Calu3 (cell line): ENCODE results near the gene GSK3B. TPM values are rescaled to one million over a fixed set of nuclear protein-coding genes. Genes with fewer than 3 reads are reported as not detected.

ENCODE experiments used
- BruUV-seq: library from RNA; stranded (reverse); fragments of 400-500 nt; replicated peaks from 2 replicates; lab custom pipeline; 2021; lab: Mats Ljungman, UMichigan
- CTCF ChIA-PET: fragments of 300-600 bp; sonication (Branson Sonifier 250); formaldehyde crosslinking; loops from one replicate; lab custom pipeline; 2022; ENCODE audit warnings: antibody characterized with exemption; lab: Charles Lee
- DNase-seq: peaks from one replicate; pipeline ENCODE4 v3.0.0; 2022
- H3K27ac Mint-ChIP-seq: one replicate; pipeline ENCODE4 v1.8.0; 2022; ENCODE audit warnings: mixed read lengths; ENCODE audit not compliant: unreplicated experiment
- H3K27me3 Mint-ChIP-seq: one replicate; pipeline ENCODE4 v1.8.0; 2022; ENCODE audit warnings: mixed read lengths; ENCODE audit not compliant: unreplicated experiment
- H3K36me3 Mint-ChIP-seq: one replicate; pipeline ENCODE4 v1.8.0; 2022; ENCODE audit warnings: mild to moderate bottlenecking, moderate library complexity, mixed read lengths; ENCODE audit not compliant: insufficient read depth, unreplicated experiment
- H3K4me1 Mint-ChIP-seq: one replicate; pipeline ENCODE4 v1.8.0; 2022; ENCODE audit warnings: mild to moderate bottlenecking, low read depth, mixed read lengths; ENCODE audit not compliant: unreplicated experiment
- H3K4me3 Mint-ChIP-seq: one replicate; pipeline ENCODE4 v1.8.0; 2022; ENCODE audit warnings: mild to moderate bottlenecking, low read depth, moderate library complexity, mixed read lengths; ENCODE audit not compliant: unreplicated experiment
- H3K9me3 Mint-ChIP-seq: one replicate; pipeline ENCODE4 v1.8.0; 2022; ENCODE audit warnings: low read depth, mixed read lengths; ENCODE audit not compliant: unreplicated experiment
- intact Hi-C: fragments of 100-400 bp; cut with micrococcal nuclease; formaldehyde crosslinking; loops from one replicate; pipeline ENCODE4 v1.10.0; 2022; ENCODE audit not compliant: unreplicated experiment
- total RNA-seq: library from RNA; stranded (reverse); gene quantifications from 2 replicates; pipeline ENCODE4 v1.2.3, GENCODE V29; 2022
- TF ChIP-seq, protein P1 (sequence below): fragments of 200-600 bp; IDR thresholded peaks from one replicate; pipeline ENCODE4 v1.8.0; 2022; ENCODE audit warnings: antibody characterized with exemption; ENCODE audit not compliant: unreplicated experiment

Gene GSK3B
- total RNA-seq, 1 experiment from 2014 or later, result 48.6 TPM

DNA sequence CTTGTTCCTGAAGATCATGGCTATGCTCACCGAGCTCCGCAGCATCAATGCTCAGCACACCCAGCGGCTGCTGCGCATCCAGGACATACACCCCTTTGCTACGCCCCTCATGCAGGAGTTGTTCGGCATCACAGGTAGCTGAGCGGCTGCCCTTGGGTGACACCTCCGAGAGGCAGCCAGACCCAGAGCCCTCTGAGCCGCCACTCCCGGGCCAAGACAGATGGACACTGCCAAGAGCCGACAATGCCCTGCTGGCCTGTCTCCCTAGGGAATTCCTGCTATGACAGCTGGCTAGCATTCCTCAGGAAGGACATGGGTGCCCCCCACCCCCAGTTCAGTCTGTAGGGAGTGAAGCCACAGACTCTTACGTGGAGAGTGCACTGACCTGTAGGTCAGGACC is 277.2 kb downstream of the GSK3B start:
- Mint-ChIP-seq H3K9me3 (no peaks in the 10 kb centered on the region), H3K27me3 (peaks cover 17% of the 10 kb centered on the region), H3K4me3 (no peak overlapping the region), H3K4me1 (no peaks in the 10 kb centered on the region), H3K36me3 (no peaks in the 10 kb centered on the region), H3K27ac (no peak overlapping the region)
- TF ChIP-seq, protein P1, sequence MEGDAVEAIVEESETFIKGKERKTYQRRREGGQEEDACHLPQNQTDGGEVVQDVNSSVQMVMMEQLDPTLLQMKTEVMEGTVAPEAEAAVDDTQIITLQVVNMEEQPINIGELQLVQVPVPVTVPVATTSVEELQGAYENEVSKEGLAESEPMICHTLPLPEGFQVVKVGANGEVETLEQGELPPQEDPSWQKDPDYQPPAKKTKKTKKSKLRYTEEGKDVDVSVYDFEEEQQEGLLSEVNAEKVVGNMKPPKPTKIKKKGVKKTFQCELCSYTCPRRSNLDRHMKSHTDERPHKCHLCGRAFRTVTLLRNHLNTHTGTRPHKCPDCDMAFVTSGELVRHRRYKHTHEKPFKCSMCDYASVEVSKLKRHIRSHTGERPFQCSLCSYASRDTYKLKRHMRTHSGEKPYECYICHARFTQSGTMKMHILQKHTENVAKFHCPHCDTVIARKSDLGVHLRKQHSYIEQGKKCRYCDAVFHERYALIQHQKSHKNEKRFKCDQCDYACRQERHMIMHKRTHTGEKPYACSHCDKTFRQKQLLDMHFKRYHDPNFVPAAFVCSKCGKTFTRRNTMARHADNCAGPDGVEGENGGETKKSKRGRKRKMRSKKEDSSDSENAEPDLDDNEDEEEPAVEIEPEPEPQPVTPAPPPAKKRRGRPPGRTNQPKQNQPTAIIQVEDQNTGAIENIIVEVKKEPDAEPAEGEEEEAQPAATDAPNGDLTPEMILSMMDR, result no peak
- intact Hi-C loops, result no loop called here
- DNase-seq, result no peak
- CTCF ChIA-PET, result no interaction called here
- BruUV-seq, result no TSS peak

DNA sequence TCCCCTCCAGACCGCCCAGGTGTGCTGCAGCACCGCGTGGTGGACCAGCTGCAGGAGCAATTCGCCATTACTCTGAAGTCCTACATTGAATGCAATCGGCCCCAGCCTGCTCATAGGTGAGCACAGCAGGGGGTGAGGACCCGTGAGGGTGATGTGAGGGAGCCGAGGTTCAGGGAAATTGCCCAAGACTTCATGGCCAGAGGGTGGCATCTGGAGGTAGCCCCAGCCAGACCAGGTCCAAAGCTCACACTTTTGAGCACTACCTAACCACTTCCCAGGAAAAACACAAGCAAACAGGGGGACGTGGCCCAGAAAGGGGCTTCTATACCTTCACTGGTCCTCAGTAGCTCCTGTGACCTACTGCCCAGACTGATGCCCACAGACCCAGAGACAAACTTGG is 278.5 kb downstream of the GSK3B start:
- Mint-ChIP-seq H3K27me3 (peaks cover 17% of the 10 kb centered on the region), H3K27ac (no peak overlapping the region), H3K4me1 (no peaks in the 10 kb centered on the region), H3K4me3 (no peak overlapping the region), H3K9me3 (no peaks in the 10 kb centered on the region), H3K36me3 (no peaks in the 10 kb centered on the region)
- CTCF ChIA-PET, result no interaction called here
- no peak for DNase-seq
- TF ChIP-seq, protein P1, result no peak
- no TSS peak for BruUV-seq
- intact Hi-C loops, result no loop called here

DNA sequence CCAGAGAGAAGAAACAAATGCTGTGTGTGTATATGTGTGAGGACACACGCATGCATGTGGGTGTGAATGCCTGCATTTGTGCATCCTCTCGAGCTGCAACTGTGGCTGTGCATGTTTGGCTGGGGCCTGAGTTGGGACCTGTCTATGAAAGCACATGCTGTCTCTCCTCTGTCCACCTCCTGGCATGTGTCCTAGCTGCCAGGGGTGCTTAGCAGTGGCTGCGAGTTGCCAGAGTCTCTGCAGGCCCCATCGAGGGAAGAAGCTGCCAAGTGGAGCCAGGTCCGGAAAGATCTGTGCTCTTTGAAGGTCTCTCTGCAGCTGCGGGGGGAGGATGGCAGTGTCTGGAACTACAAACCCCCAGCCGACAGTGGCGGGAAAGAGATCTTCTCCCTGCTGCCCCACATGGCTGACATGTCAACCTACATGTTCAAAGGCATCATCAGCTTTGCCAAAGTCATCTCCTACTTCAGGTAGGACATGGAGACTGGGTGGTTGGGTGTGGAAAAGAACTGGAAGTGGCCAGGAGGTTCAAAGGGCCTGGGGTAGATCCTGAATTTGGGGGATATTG is 281.7 kb downstream of the GSK3B start:
- no peak for DNase-seq
- Mint-ChIP-seq H3K4me3 (no peak overlapping the region), H3K27me3 (peaks cover 17% of the 10 kb centered on the region), H3K9me3 (no peaks in the 10 kb centered on the region), H3K4me1 (no peaks in the 10 kb centered on the region), H3K36me3 (no peaks in the 10 kb centered on the region), H3K27ac (no peak overlapping the region)
- intact Hi-C loops, result no loop called here
- TF ChIP-seq, protein P1, result no peak
- CTCF ChIA-PET, result no interaction called here
- no TSS peak for BruUV-seq

DNA sequence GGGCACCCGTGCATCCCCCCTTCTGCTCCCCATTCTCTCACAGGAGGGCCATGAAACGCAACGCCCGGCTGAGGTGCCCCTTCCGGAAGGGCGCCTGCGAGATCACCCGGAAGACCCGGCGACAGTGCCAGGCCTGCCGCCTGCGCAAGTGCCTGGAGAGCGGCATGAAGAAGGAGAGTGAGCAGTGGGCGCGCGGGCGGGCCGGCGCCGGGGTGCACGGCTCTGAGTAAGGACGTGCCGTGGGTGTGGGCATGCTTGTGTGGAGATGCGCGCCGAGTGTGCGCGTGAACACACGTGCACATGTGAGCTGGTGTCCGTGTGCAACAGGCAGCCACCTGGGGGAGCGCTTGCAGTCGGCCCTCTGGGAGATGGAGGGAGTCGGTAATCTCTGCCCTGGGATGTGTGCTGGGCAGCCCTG is 284.2 kb downstream of the GSK3B start:
- CTCF ChIA-PET, result no interaction called here
- H3K4me1 Mint-ChIP-seq, result no peaks in the 10 kb centered on the region
- no peaks in the 10 kb centered on the region for H3K9me3 Mint-ChIP-seq
- H3K36me3 Mint-ChIP-seq, result no peaks in the 10 kb centered on the region
- TF ChIP-seq, protein P1, result no peak
- peaks cover 17% of the 10 kb centered on the region for H3K27me3 Mint-ChIP-seq
- intact Hi-C loops, result no loop called here
- no peak overlapping the region for H3K4me3 Mint-ChIP-seq
- DNase-seq, result no peak
- no peak overlapping the region for H3K27ac Mint-ChIP-seq
- BruUV-seq, result no TSS peak
